Eye (tissue), 1 donor: ENCODE results near the gene CDC25C.
"Not testable (repeated sequence)": the region's sequence is repeated elsewhere in the genome, so short reads cannot be mapped to it uniquely, and the experiment has no call there.

Source experiments
- DNase-seq: peaks from one replicate; pipeline ENCODE4 v3.0.0-alpha.2; 2015

CDC25C gene

DNA sequence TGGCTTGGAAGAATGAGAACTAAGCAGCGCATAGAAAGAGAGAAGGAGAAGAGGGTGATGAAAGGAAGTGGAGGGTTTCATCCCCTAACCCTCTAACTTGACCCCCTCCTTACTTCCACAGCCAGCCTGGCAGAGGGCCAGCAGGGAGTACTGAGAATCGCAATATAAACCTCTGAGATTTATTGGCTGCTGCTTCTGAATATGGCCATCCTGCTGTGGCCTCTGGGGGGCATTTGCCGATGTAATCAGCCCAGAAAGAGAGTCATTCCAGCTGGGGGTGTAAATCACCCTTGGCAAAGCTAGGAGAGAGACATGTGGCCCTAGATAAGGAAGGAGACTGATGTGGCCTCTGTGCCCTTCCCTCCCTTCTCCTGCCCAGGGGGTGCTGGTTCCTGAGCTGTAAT, 56.2 kb downstream of the CDC25C start:
- DNase-seq: peak; percentile 25

- peak; percentile 57 for DNase-seq
Observed at GRCh38 chr5:138274189-138274853, 57.3 kb downstream of the CDC25C start, which contains the start of gene GFRA3. GFRA3 (minus strand) TSS chr5:138274621; CDS start chr5:138274424, 197 bp downstream.

DNA sequence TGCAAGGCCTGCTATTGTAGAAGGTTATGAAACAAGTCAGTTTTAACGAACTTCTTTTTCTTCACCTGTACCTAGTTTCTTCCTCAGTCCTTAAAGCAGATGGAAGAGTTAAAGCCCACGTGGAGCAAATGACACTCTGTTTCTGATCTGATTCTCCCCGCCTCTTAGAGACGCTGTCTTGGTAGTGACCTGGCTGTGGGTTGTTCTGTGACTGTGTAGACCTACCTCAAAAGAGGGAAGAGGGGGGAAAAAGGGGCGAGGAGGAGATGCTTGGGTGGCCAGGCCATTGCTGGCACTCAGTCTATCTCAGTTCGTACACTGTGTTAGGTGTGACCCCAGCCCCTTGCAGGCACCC, 57.8 kb downstream of the CDC25C start:
- peak; percentile 19 for DNase-seq

DNA sequence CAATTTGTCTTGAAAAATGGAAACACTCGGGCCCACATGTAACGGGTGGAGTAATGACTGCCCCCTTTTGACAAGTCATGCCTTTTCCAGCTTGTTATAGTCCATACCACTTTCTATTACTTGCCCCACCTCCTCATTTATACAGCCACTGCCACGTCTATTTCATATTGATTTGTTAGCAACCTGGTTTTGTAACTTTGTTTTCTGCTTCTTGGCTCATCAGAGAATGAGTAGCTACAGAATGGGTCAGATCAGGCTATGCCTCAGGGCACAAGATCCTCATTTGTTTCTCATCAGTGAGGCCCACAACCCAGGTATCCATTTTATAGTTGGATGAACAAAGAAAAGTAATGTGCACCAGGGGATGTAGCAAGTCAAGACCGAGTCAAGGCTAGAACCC, 58.9 kb downstream of the CDC25C start:
- DNase-seq: no peak

DNA sequence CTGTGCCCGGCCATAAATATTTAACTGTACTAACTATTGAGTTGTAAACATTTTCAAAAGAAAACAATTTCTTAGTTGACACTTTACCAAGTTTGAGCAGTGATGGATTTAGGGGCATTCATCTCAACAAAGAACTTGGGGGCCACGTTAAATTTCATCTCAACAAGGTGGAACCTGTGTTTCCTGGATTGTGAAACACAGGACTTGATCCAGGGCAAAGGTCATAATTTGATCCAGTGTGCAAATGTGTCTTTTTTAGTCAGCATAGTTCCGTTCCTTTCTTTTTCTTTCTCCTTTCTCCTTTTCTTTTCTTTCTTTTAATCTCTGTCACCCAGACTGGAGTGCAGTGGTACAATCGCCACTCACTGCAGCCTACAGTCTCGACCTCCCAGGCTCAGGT, 60.3 kb downstream of the CDC25C start:
- DNase-seq: no peak

DNA sequence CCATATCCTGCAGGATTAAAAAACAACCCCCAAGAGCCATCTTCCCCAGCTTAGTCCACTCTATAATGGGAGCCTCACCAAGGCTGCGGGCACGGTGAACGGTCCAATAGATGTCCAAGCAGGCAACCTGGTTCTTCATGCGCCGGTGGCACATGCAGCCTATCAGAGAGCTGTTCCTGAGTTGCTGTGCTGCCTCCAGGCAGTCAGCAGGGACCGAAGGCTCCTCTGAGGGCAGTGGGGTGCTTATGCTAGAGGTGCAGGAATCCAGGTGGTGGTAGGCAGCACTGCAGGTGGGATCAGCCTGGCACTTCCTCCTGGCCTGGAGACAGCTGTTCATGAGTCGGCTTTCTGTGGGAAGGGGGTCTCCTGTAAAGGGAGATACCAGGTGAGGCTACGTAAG, 67.4 kb downstream of the CDC25C start:
- DNase-seq: no peak

DNA sequence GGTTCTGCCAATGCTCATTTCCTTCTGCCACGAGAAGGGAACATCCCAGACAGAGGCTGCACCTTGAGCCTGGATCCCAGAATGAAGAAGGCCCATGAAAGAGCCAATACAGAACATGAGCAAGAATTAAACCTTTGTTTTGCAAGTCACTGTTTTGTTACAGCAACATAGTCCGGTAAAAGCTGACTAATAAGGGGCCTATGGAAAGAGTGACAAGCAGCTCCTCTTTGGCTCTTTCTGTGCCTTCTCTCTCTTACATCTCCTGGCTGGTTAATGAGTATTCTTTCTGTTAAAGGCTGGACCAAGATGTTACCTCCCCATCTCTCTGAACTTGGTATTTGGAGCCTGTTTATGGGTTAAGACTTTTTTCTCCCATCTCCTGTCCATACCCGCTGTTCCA, 68.0 kb downstream of the CDC25C start:
- DNase-seq: no peak

DNA sequence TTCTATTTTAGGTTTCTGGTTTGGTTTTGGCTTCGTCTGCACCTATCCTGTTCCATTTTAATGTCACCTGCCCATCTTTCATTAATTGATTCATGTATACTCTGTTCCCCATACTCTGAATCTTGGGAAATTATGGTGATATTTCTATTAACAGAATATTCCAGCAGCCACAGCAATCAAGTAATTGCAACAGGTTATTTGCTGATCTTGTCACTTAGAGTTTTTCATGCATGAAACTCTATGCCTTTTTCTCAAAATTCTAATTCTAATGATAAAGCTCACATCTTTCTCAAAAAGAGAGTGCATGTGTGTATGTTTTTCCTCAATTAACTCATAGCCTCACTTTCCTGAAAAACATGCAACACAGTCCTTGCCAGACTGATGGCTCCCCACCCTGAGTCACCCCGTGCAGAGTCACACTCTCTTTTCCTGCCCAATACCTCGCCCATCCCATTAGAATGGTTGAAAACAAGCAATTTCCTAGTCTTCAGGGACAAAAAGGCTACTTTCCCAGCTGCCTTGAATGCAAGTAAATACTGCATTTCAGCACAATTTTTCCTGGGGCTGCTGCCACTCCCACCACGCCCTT, 72.8 kb downstream of the CDC25C start:
- DNase-seq: no peak

DNA sequence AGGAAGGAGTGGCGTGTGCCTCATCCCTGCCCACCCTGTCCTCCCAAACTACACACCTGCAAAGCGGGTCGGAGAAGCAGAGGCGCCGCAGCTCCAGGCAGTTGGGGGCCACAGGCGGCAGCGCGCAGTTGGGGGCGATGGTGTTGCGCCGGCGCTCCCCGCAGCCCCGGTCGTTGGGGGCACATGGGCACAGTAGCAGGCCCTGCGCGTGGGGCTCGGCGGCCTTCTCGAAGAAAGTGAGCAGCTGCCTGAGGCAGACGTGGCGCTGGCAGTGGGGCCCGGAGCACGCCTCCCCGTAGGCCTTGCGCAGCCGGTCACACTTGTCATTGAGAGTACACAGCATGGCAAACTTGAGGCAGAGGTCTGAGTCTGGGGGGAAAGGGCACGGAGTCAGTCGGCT, 74.0 kb downstream of the CDC25C start:
- no peak for DNase-seq

DNA sequence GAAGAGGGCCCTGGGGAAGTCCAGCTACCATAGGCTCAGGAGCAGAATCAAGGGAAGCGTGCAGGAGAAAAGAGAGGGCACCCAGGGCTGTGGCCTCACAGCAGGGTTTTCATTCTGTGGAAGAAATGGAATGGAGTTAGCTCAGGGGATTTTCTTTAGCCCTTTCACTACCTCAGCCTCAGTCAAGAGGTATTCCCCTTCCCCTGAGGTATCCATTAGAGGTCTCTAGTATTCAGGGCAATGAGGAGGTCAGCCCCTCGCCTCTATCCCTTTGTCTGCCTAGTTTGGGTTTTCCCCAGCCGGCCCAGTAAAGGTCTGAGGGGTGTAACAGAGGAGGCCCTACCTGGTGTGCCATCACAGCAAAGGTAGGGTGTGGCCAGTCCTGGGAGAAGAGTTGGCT, 78.7 kb downstream of the CDC25C start:
- DNase-seq: no peak

DNA sequence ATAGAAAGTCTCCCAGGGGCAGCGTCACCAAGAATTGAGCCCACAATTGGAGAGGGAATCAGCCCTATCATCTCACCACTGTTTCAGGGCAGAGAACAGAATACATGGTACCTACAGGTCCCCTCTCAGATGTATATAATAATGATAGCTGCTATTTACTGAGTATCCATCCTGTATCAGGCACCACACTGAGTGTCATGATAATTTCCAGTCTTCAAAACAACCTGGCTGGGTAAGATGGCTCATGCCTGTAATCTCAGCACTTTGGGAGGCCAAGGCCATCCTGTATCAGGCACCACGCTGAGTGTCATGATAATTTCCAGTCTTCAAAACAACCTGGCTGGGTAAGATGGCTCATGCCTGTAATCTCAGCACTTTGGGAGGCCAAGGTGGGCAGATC, 83.8 kb downstream of the CDC25C start:
- DNase-seq: not testable (repeated sequence)

GRCh38 chr5:138246822-138247221, 84.8 kb downstream of the CDC25C start:
- DNase-seq: no peak

GRCh38 chr5:138246334-138246733, 85.3 kb downstream of the CDC25C start:
- no peak for DNase-seq

DNA sequence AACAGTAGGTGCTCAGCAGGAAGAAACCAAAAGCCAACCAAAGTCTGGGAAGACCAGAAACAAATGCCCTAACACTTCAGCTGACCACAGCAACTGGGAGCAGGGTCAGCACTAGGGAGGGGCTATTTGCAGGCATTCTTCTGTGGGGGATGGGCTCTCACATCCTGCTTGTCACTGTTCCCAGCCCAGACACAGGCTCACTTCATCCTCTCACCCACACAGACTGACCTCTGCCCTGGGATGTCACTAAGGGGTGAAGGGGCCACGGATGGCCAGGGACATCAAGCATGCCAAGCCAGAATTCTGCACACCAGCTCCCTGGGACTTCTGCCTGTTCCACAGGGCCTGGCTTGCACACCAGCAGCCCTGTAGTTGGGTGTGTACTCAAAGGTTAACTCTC, 85.9 kb downstream of the CDC25C start:
- no peak for DNase-seq

DNA sequence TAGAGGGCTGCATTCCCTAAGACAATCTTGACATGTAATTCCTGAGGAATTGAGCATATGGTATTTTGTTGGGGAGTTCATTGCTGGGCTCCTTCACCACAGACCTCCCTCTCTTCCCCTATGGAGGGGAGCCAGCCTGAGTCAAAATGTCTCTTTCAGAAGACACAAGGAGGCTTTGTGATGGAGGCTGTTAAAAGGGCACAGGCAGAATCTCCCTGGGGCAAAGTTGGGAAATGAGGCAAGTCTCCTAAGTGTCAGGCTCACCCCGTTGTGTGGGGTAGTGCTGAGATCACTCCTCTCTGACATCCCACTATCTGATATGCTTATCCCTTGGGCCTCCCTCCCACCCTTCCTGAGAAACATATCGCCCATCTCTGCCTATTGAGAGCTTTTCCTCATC, 87.8 kb downstream of the CDC25C start:
- no peak for DNase-seq

DNA sequence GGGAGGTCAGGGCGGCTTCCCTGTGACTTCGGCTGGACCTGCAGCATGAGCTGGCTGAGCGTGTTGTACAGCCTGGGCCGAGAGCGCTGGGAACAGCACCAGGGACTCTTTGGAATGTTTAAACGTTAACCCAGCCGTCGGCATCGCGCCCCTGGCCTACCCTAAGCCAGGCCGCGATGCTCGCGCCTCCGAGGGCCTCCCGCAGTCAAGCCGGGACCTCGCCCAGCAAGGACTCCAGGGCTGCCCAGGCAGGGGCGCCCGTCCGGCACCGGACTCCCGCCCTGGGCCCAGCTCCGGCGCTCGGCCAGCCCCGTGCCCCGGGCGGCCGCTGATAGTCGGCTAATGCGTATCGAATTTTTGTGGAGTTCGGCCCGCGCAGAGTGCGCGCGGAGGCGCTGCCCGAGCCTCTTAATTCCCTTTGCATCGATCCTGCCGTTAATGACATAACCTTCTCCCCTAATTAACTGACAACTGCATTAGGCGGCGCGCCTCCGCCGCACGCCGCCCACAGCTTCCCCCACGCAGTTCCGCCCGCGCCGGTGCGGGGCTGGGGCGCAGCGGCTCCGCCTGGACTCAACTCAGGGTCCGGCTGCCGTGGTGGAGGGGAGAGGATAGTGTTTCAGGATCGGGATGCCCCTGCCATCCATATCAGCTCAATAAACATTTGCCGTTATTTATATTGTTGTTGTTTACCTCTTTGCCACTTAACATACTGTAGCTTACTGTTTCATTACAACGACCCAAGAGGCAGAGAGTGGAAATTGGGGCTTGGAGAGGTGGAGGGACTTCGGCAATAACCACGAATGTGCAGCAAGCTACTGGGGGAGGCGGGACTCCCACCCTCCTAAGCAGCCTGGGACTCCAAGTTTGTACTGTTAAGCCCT, 89.7 kb downstream of the CDC25C start:
- peak; percentile 74 for DNase-seq

DNA sequence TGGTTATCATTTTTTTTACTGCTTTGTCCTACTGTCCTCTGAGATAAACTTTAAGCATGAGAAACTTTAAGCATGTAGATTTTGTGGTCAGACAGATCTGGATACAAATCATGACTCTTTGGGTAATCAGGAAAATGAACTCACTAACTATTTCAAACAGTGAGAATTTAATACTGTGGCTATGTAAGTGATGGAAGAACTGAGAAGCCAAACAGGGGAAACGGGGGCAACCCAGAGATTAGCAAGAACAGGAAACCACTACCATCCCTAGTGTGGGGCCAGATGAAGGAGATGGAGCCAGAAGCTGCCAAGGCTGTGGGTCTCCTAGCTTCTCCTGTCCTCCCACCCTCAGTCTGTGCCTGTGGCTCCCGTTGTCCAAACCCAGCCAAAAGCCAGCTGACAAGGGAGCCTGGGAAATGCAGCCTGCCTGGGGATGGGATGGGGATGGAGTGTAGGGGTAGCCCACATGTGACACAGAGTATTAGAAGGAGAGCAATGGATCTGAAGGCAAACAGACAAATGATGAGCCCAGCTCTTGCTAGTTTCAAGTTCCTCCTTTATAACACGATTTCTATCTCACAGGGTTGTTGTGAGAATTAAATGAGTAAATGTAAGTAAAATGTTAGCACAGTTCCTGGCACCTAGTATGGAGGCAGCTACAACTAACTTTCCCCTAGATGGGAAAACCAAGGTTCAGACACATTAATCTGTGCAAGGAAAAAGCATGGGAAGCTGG, 90.8 kb downstream of the CDC25C start:
- no peak for DNase-seq

GRCh38 chr5:138238034-138238433, 93.6 kb downstream of the CDC25C start:
- DNase-seq: no peak
